ENCODE data around the gene GRAP2. TPM values are rescaled to one million over a fixed set of nuclear protein-coding genes. Genes with fewer than 3 reads are reported as not detected.

GRAP2 gene
- total RNA-seq, 1 experiment from 2014 or later = 0.42 TPM

GRCh38 chr22:39871008-39871798 is 29.7 kb upstream of the GRAP2 start:
- no peaks in the 10 kb centered on the region for H3K36me3 ChIP-seq (ENCODE audit: control insufficient read depth in 1 of 2, insufficient read depth in 2 of 2, low read length in 2 of 2)
- H2AFZ ChIP-seq (ENCODE audit: low read depth, low read length, poor library complexity, severe bottlenecking) = no peak overlapping the region
- BruUV-seq (replicated peaks) = no TSS peak
- H3K9me2 ChIP-seq (ENCODE audit: insufficient read depth) = no peaks in the 10 kb centered on the region
- no peak overlapping the region for H3K4me3 ChIP-seq (replicated peaks in 1 of 2; ENCODE audit: low read depth in 1 of 2, low read length in 2 of 2)
- no peaks in the 10 kb centered on the region for H4K20me1 ChIP-seq (ENCODE audit: insufficient read depth)
- ATAC-seq (no peak), DNase-seq (ENCODE audit: low read depth, low spot score) (no peak)
- no peaks in the 10 kb centered on the region for H3K4me1 ChIP-seq (ENCODE audit: control insufficient read depth in 1 of 2, insufficient read depth in 2 of 2, low read length in 2 of 2)
- H3K9me3 ChIP-seq (ENCODE audit: control insufficient read depth in 1 of 2, insufficient read depth in 1 of 2, low read depth in 1 of 2, low read length in 2 of 2) = no peaks in the 10 kb centered on the region
- H3K9ac ChIP-seq (ENCODE audit: low read length) = no peak overlapping the region
- ChIA-PET POLR2A (interaction anchor here (1.3 kb wide), 1 partner anchor 12 kb away, joined by 4 read pairs; no protein-coding TSS in a partner anchor), CTCF (interaction anchor here (1.0 kb wide), 1 partner anchor 15 kb away, joined by 3 read pairs; no protein-coding TSS in a partner anchor), RAD21 (ENCODE audit: low non-redundant PET in 1 of 2, low total read pairs in 2 of 2, uncharacterized antibody in 2 of 2, unreplicated experiment in 2 of 2) (no interaction called here)
- H3K4me2 ChIP-seq (ENCODE audit: low read length) = no peak overlapping the region
- no peak overlapping the region for H3K27ac ChIP-seq (ENCODE audit: low read depth, low read length)
- peaks cover 50% of the 10 kb centered on the region for H3K27me3 ChIP-seq (ENCODE audit: insufficient read depth, low read length)
- TF ChIP-seq POLR2A (IDR thresholded peaks at IDR 0.05; ENCODE audit: borderline replicate concordance, extremely low read depth, insufficient read depth, insufficient read length) (no peak), EGR1 (IDR thresholded peaks at IDR 0.05; ENCODE audit: low read depth) (no peak), RAD21 (IDR thresholded peaks at IDR 0.05; ENCODE audit: low read depth) (no peak), ELF1 (IDR thresholded peaks at IDR 0.05; ENCODE audit: borderline replicate concordance, low read depth) (no peak), ZFX (IDR thresholded peaks at IDR 0.05) (no peak), ZBTB33 (IDR thresholded peaks at IDR 0.05; ENCODE audit: extremely low read depth, insufficient replicate concordance, low read length) (no peak), MAX (IDR thresholded peaks at IDR 0.05) (no peak), CTCF (IDR thresholded peaks at IDR 0.05 in 2 of 3, conservative IDR thresholded peaks at IDR 0.05 in 1 of 3; ENCODE audit: borderline replicate concordance in 1 of 3, insufficient read depth in 1 of 3, low read depth in 2 of 3, low read length in 2 of 3) (no peak), ZNF274 (IDR thresholded peaks at IDR 0.05; ENCODE audit: low read depth, low read length) (no peak), TCF7L2 (IDR thresholded peaks at IDR 0.05; ENCODE audit: borderline replicate concordance, extremely low read depth, insufficient read depth, insufficient read length) (no peak), POLR2AphosphoS5 (IDR thresholded peaks at IDR 0.05; ENCODE audit: low read depth, low read length) (no peak), SRF (IDR thresholded peaks at IDR 0.05; ENCODE audit: low read depth) (no peak), SIN3A (IDR thresholded peaks at IDR 0.05; ENCODE audit: low read depth) (no peak), EZH2 (IDR thresholded peaks at IDR 0.05) (no peak), FOSL1 (IDR thresholded peaks at IDR 0.05; ENCODE audit: low read depth) (no peak), CBX3 (IDR thresholded peaks at IDR 0.05; ENCODE audit: low read depth) (no peak), YY1 (IDR thresholded peaks at IDR 0.05; ENCODE audit: extremely low read depth, insufficient replicate concordance, low read depth, low read length) (no peak), CEBPB (IDR thresholded peaks at IDR 0.05; ENCODE audit: low read depth) (no peak), SP1 (IDR thresholded peaks at IDR 0.05; ENCODE audit: low read depth) (no peak)
- TF ChIP-seq, protein P1, sequence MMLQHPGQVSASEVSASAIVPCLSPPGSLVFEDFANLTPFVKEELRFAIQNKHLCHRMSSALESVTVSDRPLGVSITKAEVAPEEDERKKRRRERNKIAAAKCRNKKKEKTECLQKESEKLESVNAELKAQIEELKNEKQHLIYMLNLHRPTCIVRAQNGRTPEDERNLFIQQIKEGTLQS (IDR thresholded peaks at IDR 0.05) = no peak
- intact Hi-C loops (cut with micrococcal nuclease) = no loop called here
- no peaks in the 10 kb centered on the region for H3K79me2 ChIP-seq (ENCODE audit: insufficient read depth, low read length)
